CD4-positive, alpha-beta T cell treated with Interleukin-17A for 1 hour (primary cell): ENCODE results near the gene HPS1.

Source experiments
- DNase-seq: peaks from one replicate; pipeline ENCODE4 v3.0.0-alpha.2; 2020

The HPS1 gene

GRCh38 chr10:98410759-98411158 is 36.0 kb downstream of the HPS1 start:
- DNase-seq, result no peak

- DNase-seq, result no peak
Observed at GRCh38 chr10:98410135-98410743, 36.5 kb downstream of the HPS1 start.

- no peak for DNase-seq
Observed at GRCh38 chr10:98408799-98409198, 37.9 kb downstream of the HPS1 start.

GRCh38 chr10:98407744-98408241 is 38.9 kb downstream of the HPS1 start:
- no peak for DNase-seq

- no peak for DNase-seq
Observed at GRCh38 chr10:98407017-98407743, 39.6 kb downstream of the HPS1 start.

- DNase-seq, result no peak
Observed at GRCh38 chr10:98405422-98405821, 41.3 kb downstream of the HPS1 start.

GRCh38 chr10:98404571-98405359 is 42.0 kb downstream of the HPS1 start:
- DNase-seq, result no peak

- peak; percentile 8 for DNase-seq
Observed at GRCh38 chr10:98403812-98404504, 42.8 kb downstream of the HPS1 start.

GRCh38 chr10:98402931-98403718 is 43.6 kb downstream of the HPS1 start:
- DNase-seq, result no peak

- DNase-seq, result no peak
Observed at GRCh38 chr10:98402478-98402877, 44.3 kb downstream of the HPS1 start.

- no peak for DNase-seq
Observed at GRCh38 chr10:98400482-98400881, 46.3 kb downstream of the HPS1 start.

GRCh38 chr10:98399784-98400183 is 47.0 kb downstream of the HPS1 start:
- no peak for DNase-seq

- no peak for DNase-seq
Observed at GRCh38 chr10:98397089-98397600, 49.6 kb downstream of the HPS1 start.

GRCh38 chr10:98396096-98397063 is 50.4 kb downstream of the HPS1 start:
- DNase-seq, result no peak

GRCh38 chr10:98394851-98395440 is 51.8 kb downstream of the HPS1 start:
- DNase-seq, result no peak

GRCh38 chr10:98391578-98391991 is 55.1 kb downstream of the HPS1 start:
- DNase-seq, result peak; percentile 30

GRCh38 chr10:98391065-98391464 is 55.7 kb downstream of the HPS1 start:
- peak; percentile 25 for DNase-seq

- DNase-seq, result no peak
Observed at GRCh38 chr10:98390406-98390805, 56.3 kb downstream of the HPS1 start.

GRCh38 chr10:98389398-98389797 is 57.3 kb downstream of the HPS1 start:
- DNase-seq, result no peak

- no peak for DNase-seq
Observed at GRCh38 chr10:98388101-98388655, 58.6 kb downstream of the HPS1 start.
